Coronary artery (tissue), 2 donors: ENCODE measurements around the gene COQ2.

Experiments used
- DNase-seq: peaks from one replicate; pipeline ENCODE4 v3.0.0-alpha.2; 2017; ENCODE audit warnings: low spot score
- H3K27ac ChIP-seq, 2 donors: fragments of 200-600 bp; sonication (generic); one replicate each; pipeline ENCODE4 v1.5.1; 2016 to 2019
- H3K4me3 ChIP-seq: fragments of 200-600 bp; sonication (generic); 2 replicates; pipeline ENCODE4 v1.5.1; 2016; ENCODE audit warnings: mild to moderate bottlenecking, moderate library complexity
- TF ChIP-seq, protein P1 (sequence below): fragments of 200-600 bp; sonication (generic); IDR thresholded peaks from one replicate; pipeline ENCODE4 v1.5.1; 2019; ENCODE audit warnings: antibody characterized with exemption

COQ2 gene

DNA sequence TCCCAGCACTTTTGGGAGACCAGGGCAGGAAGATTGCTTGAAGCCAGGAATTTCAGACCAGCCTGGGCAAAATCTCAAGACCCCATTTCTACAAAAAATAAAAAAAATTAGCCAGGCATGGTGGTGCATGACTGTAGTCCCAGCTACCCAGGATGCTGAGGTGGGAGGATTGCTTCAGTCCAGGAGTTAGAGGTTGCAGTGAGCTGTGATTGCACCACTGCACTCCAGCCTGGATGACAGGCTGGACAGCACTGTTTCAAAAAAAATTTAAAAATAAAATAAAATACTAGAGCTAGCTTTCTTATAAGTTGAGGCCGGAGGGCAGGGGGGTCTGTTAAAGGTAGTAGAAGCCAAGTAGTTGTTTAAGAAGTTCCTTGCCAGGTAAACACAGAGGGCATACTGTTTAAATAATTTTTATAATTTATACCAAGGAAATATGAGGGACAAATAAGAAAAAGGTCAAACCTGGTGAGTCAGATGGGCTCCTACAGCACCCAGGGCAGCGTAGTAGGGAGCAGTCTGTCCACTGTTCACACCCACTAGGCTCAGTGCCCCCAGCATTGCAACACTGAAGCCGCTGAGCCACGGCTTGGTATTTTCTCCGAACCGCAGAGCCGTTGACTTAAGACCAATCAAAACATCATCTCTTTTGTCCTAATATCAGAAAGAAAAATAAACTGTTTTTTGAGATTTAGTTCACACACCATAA lies 17.3 kb downstream of the COQ2 start:
- Histone ChIP-seq H3K4me3 (no peak overlapping the region), H3K27ac (no peak overlapping the region)
- no peak for DNase-seq
- TF ChIP-seq, protein P1, sequence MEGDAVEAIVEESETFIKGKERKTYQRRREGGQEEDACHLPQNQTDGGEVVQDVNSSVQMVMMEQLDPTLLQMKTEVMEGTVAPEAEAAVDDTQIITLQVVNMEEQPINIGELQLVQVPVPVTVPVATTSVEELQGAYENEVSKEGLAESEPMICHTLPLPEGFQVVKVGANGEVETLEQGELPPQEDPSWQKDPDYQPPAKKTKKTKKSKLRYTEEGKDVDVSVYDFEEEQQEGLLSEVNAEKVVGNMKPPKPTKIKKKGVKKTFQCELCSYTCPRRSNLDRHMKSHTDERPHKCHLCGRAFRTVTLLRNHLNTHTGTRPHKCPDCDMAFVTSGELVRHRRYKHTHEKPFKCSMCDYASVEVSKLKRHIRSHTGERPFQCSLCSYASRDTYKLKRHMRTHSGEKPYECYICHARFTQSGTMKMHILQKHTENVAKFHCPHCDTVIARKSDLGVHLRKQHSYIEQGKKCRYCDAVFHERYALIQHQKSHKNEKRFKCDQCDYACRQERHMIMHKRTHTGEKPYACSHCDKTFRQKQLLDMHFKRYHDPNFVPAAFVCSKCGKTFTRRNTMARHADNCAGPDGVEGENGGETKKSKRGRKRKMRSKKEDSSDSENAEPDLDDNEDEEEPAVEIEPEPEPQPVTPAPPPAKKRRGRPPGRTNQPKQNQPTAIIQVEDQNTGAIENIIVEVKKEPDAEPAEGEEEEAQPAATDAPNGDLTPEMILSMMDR = no peak

DNA sequence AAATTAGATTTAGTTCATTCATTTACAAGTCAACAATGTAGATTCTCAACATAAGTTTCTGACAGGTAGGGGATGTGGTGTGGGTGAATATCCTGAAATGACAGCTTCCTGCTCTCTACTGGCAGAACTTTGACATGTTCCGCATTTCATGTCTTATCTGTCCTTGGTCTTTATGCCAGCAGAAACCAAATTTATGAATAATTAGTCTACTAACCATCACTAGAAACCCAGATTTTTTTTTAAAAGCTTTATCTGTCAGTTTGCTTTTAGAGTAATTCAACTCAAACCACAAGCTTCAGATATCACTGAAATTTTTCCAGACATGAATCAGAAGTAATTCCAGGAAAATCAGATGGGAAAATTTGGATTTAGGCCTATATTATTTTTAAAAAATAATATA lies 17.9 kb downstream of the COQ2 start:
- TF ChIP-seq, protein P1 = no peak
- DNase-seq = no peak
- Histone ChIP-seq H3K27ac (no peak overlapping the region), H3K4me3 (no peak overlapping the region)

DNA sequence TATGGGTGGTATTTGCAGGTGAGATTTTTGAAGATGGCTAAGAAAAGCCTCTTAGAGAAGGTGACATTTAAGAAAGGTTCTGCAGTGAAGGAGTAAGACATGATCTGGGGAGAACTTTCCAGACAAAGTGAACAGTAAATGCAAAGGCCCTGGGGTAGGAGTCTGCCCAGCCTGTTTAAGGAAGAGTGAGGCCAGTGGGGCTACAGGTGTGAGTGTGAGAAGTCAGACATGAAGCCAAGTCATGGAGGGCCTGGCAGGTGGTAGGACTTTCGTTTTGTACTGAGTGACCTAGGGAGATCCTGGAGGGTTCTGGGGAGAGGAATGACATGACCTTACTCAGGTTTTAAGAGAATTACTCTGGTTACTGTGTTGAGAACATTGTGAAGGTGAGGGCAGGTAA lies 21.5 kb downstream of the COQ2 start:
- DNase-seq = no peak
- Histone ChIP-seq H3K4me3 (no peak overlapping the region), H3K27ac (no peak overlapping the region)
- TF ChIP-seq, protein P1 = no peak

- TF ChIP-seq, protein P1 = no peak
- Histone ChIP-seq H3K4me3 (no peak overlapping the region), H3K27ac (no peak overlapping the region)
- no peak for DNase-seq
These were observed 21.9 kb downstream of the COQ2 start for GRCh38 chr4:83262682-83263081.

GRCh38 chr4:83261307-83261706 lies 23.3 kb downstream of the COQ2 start:
- no peak for DNase-seq
- TF ChIP-seq, protein P1 = no peak
- no peak overlapping the region for H3K4me3 ChIP-seq
- no peak overlapping the region for H3K27ac ChIP-seq

DNA sequence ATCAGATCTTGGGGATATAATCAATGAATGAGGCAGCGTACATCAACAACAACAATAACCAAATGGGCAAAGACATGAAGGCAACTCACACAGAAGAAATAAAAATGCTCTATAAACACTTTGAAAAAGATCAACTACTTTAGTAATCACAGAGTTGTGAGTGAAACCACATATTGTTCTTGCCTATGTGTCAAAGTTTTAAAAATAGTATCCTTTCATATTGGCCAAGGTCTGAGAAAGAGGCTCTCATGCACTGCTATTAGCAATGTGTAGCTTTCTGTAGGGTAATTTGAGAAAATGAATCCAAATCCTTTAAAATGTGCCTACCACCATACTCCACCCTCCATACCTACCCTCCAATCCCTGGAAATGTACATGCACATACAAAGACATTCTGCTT lies 25.0 kb downstream of the COQ2 start:
- no peak for DNase-seq
- H3K4me3 ChIP-seq = no peak overlapping the region
- no peak overlapping the region for H3K27ac ChIP-seq
- TF ChIP-seq, protein P1 = no peak

DNA sequence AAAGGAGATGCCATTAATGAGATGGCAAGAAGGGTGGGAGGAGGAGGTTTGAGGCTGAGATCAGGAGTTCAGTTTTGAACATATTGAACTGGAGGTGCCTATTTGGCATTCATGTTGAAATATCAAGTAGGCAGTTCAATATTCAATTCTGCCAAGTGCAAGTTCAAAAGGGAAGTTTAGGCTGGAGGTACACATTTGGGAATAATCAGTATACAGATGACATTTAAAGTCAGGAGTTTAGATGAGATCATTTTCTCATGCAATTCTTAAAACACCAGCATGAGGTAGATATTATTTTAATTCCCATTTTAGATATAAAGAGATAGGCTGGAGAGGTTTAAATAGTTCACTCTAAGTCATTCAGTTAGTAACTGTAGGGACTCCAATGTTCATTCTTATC lies 26.1 kb downstream of the COQ2 start:
- Histone ChIP-seq H3K27ac (no peak overlapping the region), H3K4me3 (no peak overlapping the region)
- DNase-seq = no peak
- TF ChIP-seq, protein P1 = no peak
